C4-2B (cell line): ENCODE measurements around the gene ATP11C.

ENCODE experiments used
- ZFX ChIP-seq: fragments of 450-650 bp; IDR thresholded peaks from 2 replicates; pipeline ENCODE4 v1.6.1; 2017
- TF ChIP-seq, protein P1 (sequence below): fragments of 450-650 bp; conservative IDR thresholded peaks from 2 replicates; pipeline ENCODE4 v1.5.1; 2017; ENCODE audit warnings: mild to moderate bottlenecking

- TF ChIP-seq, protein P1, sequence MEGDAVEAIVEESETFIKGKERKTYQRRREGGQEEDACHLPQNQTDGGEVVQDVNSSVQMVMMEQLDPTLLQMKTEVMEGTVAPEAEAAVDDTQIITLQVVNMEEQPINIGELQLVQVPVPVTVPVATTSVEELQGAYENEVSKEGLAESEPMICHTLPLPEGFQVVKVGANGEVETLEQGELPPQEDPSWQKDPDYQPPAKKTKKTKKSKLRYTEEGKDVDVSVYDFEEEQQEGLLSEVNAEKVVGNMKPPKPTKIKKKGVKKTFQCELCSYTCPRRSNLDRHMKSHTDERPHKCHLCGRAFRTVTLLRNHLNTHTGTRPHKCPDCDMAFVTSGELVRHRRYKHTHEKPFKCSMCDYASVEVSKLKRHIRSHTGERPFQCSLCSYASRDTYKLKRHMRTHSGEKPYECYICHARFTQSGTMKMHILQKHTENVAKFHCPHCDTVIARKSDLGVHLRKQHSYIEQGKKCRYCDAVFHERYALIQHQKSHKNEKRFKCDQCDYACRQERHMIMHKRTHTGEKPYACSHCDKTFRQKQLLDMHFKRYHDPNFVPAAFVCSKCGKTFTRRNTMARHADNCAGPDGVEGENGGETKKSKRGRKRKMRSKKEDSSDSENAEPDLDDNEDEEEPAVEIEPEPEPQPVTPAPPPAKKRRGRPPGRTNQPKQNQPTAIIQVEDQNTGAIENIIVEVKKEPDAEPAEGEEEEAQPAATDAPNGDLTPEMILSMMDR: no peak
- TF ChIP-seq ZFX: no peak
Observed at GRCh38 chrX:139930401-139930800, 2.5 kb downstream of the ATP11C start.
